ENCODE data around the gene MED8.
A peak's percentile ranks its signal among the peaks of the same experiment; 100 is the strongest.
"Not testable (repeated sequence)": the region's sequence is repeated elsewhere in the genome, so short reads cannot be mapped to it uniquely, and the experiment has no call there.

Gene MED8

GRCh38 chr1:43383449-43383848 lies 6.2 kb downstream of the MED8 start:
- no peak for DNase-seq (ENCODE audit: low spot score)

GRCh38 chr1:43382027-43382779 lies 7.4 kb downstream of the MED8 start:
- DNase-seq (ENCODE audit: low spot score): no peak

GRCh38 chr1:43381612-43382011 lies 8.0 kb downstream of the MED8 start:
- DNase-seq (ENCODE audit: low spot score): no peak

GRCh38 chr1:43379476-43379875 lies 10.1 kb downstream of the MED8 start:
- no peak for DNase-seq (ENCODE audit: low spot score)

- DNase-seq (ENCODE audit: low spot score): no peak
Measured at GRCh38 chr1:43377831-43378230, 11.8 kb downstream of the MED8 start.

- no peak for DNase-seq (ENCODE audit: low spot score)
Measured at GRCh38 chr1:43376723-43377235, 12.8 kb downstream of the MED8 start.

GRCh38 chr1:43373066-43373940 lies 16.3 kb downstream of the MED8 start:
- DNase-seq (ENCODE audit: low spot score): no peak

GRCh38 chr1:43372172-43372571 lies 17.4 kb downstream of the MED8 start:
- DNase-seq (ENCODE audit: low spot score): no peak

- no peak for DNase-seq (ENCODE audit: low spot score)
Measured at GRCh38 chr1:43370564-43370963, 19.0 kb downstream of the MED8 start.

GRCh38 chr1:43369779-43370178 lies 19.8 kb downstream of the MED8 start:
- DNase-seq (ENCODE audit: low spot score): not testable (repeated sequence)

- DNase-seq (ENCODE audit: low spot score): no peak
Measured at GRCh38 chr1:43368646-43369020, 21.0 kb downstream of the MED8 start.

- DNase-seq (ENCODE audit: low spot score): peak; percentile 92
Measured at GRCh38 chr1:43367904-43368645, 21.5 kb downstream of the MED8 start, which contains the start of gene ELOVL1. TSS of gene ELOVL1 (minus strand) at chr1:43368011. CDS start at chr1:43365609, 2,402 bp downstream.

- DNase-seq (ENCODE audit: low spot score): no peak
Measured at GRCh38 chr1:43367026-43367903, 22.3 kb downstream of the MED8 start.

- DNase-seq (ENCODE audit: low spot score): no peak
Measured at GRCh38 chr1:43366601-43367025, 23.0 kb downstream of the MED8 start.

- no peak for DNase-seq (ENCODE audit: low spot score)
Measured at GRCh38 chr1:43366179-43366578, 23.4 kb downstream of the MED8 start.

- DNase-seq (ENCODE audit: low spot score): no peak
Measured at GRCh38 chr1:43365678-43366077, 23.9 kb downstream of the MED8 start.

GRCh38 chr1:43363935-43364525 lies 25.6 kb downstream of the MED8 start:
- DNase-seq (ENCODE audit: low spot score): no peak

- no peak for DNase-seq (ENCODE audit: low spot score)
Measured at GRCh38 chr1:43363283-43363934, 26.2 kb downstream of the MED8 start.

GRCh38 chr1:43360616-43361015 lies 29.0 kb downstream of the MED8 start:
- no peak for DNase-seq (ENCODE audit: low spot score)

- no peak for DNase-seq (ENCODE audit: low spot score)
Measured at GRCh38 chr1:43359696-43360095, 29.9 kb downstream of the MED8 start.
